ENCODE measurements around the gene KLHL15. TPM values are rescaled to one million over a fixed set of nuclear protein-coding genes. Genes with fewer than 3 reads are reported as not detected.

The KLHL15 gene
- total and polyA plus RNA-seq, 2 experiments from 2014 or later: 2.4 to 15.0 TPM

GRCh38 chrX:24063488-24063887 is 36.5 kb upstream of the KLHL15 start:
- Mint-ChIP-seq H3K4me3 (no peak overlapping the region), H3K27me3 (ENCODE audit: insufficient read depth, low read depth, poor library complexity) (no peaks in the 10 kb centered on the region), H3K4me1 (no peaks in the 10 kb centered on the region), H3K27ac (no peak overlapping the region), H3K36me3 (ENCODE audit: low read depth) (peaks cover 89% of the 10 kb centered on the region), H3K9me3 (no peaks in the 10 kb centered on the region)
- Histone ChIP-seq H4K20me1 (replicated peaks; ENCODE audit: insufficient read depth) (no peaks in the 10 kb centered on the region), H2AFZ (no peak overlapping the region), H3K9me2 (ENCODE audit: insufficient read depth) (no peaks in the 10 kb centered on the region), H3F3A (replicated peaks; ENCODE audit: low read depth) (no peaks in the 10 kb centered on the region; the same call in 1 of the 2 replicates), H3K27me3 (ENCODE audit: insufficient read depth) (no peaks in the 10 kb centered on the region), H3K4me1 (ENCODE audit: insufficient read depth) (no peaks in the 10 kb centered on the region), H3K4me3 (no peak overlapping the region), H3K27ac (ENCODE audit: low read depth) (no peak overlapping the region), H3K79me2 (replicated peaks; ENCODE audit: insufficient read depth) (peaks cover 30% of the 10 kb centered on the region), H3K4me2 (no peak overlapping the region), H3K36me3 (ENCODE audit: insufficient read depth) (peaks cover 61% of the 10 kb centered on the region)
- ATAC-seq (no peak), DNase-seq (ENCODE audit: low spot score) (no peak)
- TF ChIP-seq ZNF114 (CRISPR knock-in tag; IDR thresholded peaks at IDR 0.05): no peak
- TF ChIP-seq JUNB (IDR thresholded peaks at IDR 0.05; ENCODE audit: unreplicated experiment): no peak
- no peak for TF ChIP-seq POLR2AphosphoS5 (IDR thresholded peaks at IDR 0.05; ENCODE audit: low read depth)
- TF ChIP-seq CREB1 (CRISPR knock-in tag; IDR thresholded peaks at IDR 0.05; ENCODE audit: low read depth): no peak
- TF ChIP-seq REST (IDR thresholded peaks at IDR 0.05; ENCODE audit: unreplicated experiment): no peak
- no peak for TF ChIP-seq EZH2 (IDR thresholded peaks at IDR 0.05; ENCODE audit: low read depth, unreplicated experiment)
- no peak for TF ChIP-seq ETS1 (IDR thresholded peaks at IDR 0.05)
- no peak for TF ChIP-seq ZNF331 (CRISPR knock-in tag; IDR thresholded peaks at IDR 0.05; ENCODE audit: low read depth)
- no peak for TF ChIP-seq ZNF462 (CRISPR knock-in tag; IDR thresholded peaks at IDR 0.05)

Measured in GM23338 (cell line).